HG02642 (cell line): ENCODE measurements around the gene LARP7.
"Not testable (repeated sequence)": the region's sequence is repeated elsewhere in the genome, so short reads cannot be mapped to it uniquely, and the experiment has no call there.

Experiments used
- ATAC-seq: cut with Tn5 transposase; IDR thresholded peaks from one replicate; pipeline ENCODE4 v1.9.1; 2021; ENCODE audit warnings: mild to moderate bottlenecking; ENCODE audit not compliant: unreplicated experiment, poor library complexity

The LARP7 gene

DNA sequence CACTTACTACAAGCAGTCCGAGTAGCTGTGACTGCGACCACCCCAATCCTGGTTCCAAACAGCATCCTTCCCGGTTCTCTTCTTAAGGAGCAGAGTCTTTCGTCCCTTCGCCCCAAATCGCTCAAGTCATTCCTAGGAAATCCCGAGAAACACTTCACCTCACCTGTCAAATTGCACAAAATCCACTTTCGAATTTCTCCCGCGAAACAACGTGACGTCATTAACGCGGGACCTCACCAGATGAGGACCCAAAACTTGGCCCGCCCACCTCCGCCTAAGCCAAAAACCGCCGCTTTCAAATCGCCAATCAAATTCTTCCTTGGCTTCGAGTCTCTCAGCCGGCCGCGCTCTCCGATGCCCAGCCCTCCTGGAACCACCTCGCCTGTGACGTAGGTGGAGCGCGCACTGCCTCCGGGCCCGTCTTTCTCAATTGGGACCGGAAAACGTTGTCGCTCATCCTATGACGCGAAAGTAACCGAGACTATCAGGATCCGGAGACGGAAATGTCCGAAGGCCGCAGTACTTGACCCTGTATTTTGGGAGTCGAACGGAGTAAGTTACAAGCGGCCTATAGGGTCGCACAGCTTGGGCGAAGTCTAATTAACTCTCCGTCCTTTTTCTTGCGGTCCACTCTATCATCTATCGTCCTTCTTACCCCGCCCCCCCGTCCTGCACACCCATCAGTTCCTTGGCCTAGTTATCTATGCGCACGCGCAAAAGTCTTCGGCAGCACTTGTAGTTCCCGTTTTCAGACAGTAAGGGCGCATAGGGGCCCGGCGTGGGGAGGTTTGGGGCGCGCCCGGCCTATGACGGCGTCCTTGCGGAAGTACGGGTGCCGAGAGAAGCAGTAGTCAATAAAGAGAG, at the start of gene LARP7, which contains the start of gene ZGRF1:
LARP7 (plus strand) TSS at position 456 of the 864 bp plus-strand sequence. CDS start 7,527 bp downstream, outside the sequence.
ZGRF1 (minus strand) TSS at position 222 of the 864 bp plus-strand sequence. CDS start 3,733 bp downstream, outside the sequence.
- ATAC-seq, result peak; percentile 93

DNA sequence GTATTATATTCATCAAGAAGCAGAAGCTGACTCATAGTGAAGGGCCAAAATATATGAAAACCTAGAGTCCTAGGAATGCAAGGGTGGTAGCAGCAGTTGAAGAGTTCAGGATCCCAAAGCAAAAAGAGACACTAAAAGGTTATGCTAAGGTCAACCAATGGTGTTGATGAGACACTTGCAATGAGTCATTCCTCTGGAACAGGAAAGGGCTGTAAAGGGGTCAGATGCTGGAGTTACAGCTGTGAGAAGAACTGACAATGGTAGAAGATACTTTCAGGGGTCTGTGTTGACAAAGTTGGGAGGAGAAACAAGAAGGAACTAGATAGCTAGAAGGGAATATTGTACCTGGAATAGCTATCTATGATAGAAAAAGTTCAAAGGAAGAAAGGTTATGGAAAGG, 47.7 kb upstream of the LARP7 start:
- ATAC-seq, result no peak

DNA sequence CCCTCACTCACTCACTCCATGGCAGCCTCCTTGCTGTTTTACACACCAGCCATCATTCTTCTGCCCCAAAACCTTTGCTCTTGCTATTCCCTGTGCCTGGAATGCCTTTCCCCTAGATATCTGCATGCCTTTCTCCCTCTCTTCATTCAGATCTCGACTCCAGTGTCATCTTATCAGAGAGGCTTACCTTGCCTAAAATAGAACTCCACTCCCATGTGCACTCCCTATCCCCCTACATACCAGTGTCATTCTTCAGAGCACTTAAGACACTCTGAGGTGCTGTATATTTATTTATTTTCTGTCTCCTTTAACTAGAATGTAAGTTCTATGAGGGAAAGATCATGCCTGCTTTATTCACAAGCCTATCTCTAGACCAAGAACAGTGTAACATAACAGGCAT, 45.4 kb upstream of the LARP7 start:
- ATAC-seq, result no peak

DNA sequence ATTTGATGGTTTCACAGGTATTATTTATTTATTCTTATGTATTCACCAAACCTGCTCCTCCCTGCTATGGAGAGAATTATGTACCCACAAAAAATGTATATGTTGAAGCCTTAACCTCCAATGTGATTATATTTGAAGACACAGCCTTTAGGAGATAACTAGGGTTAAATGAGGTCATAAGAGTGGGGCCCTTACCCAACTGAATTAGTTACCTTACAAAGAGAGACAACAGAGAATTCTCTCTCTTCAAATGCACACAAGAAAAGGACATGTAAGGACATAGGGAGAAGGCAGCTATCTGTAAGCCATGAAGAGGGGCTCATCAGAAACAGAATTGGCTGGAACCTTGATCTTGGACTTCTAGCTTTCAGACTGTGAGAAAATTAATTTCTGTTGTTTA, 44.2 kb upstream of the LARP7 start:
- no peak for ATAC-seq

DNA sequence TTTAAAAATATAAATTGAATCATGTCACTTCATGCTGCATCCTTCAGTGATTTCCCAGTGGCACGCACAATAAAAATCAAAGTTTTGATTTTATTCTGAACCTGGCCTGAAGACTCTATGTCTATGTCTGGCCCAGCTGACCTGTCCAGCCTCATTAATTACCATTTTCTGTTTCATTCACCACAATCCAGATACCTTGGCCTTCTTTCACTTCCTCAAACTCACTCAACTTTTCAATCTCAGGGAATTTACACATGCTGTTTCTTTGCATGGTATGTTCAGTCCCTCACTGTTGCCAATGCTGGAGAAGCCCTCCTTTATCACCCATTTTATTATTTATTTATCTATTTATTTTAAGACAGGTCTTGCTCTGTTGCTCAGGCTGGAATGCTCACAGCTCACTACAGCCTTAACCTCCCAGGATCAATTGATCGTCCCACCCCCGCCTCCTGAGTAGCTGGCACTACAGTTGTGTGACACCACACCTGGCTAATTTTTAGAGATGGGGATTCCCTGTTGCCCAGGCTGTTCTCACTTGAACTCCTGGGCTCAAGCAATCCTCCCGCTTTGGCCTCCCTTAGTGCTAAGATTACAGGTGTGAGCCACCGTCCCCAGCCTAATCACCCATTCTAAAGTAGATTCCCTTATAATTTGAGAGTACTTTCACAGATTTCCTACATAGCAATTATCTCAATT, 43.4 kb upstream of the LARP7 start:
- peak; percentile 70 for ATAC-seq

DNA sequence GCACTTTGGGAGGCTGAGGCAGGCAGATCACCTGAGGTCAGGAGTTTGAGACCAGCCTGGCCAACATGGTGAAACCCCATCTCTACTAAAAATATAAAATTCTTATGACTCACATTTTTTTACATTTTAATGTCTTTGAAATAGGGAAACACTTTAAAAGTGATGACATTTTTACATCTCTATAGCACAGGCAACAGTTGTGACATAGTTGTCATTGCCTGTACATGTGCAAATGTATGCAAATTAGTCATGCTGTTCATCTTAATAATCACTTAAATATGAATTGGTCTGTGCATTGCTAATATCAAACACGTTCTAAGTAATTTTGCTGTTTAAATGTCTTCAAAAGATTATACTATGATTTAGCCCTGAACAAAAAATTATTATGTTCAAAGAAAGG, 42.0 kb upstream of the LARP7 start:
- ATAC-seq, result no peak

DNA sequence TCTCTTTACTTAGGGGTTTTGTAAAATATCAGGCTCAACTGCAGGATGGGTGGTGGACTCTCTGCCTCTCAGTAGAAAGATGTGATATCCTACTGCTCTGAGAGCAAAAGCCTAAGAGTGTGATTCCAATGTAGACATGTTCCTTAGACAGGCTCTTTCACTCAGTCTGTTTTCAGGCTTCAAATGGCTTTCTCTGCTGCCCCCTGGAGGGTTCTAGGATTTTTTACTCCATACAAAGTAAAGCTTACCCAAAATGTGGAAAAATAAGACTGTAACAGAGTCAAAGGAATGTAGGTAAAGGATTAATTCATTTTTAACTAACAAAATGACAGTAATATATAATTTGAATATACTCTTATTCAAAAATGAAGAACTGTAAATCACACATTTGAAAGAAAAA, 32.4 kb upstream of the LARP7 start:
- peak; percentile 71 for ATAC-seq

DNA sequence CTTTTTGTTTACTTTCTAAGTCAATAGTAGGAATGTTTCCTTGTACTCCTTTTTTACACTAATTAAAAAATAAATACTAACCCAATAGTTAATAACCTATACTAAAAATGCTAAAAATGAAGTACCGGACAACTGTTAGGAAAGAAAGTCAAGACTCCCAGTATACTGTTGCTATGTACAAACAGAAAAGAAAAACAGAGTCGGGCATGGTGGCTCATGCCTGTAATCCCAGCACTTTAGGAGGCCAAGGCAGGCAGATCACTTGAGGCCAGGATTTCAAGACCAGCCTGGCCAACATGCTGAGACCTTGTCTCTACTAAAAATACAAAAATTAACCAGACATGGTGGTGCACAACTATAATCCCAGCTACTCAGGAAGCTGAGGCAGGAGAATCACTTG, 24.1 kb upstream of the LARP7 start:
- not testable (repeated sequence) for ATAC-seq

DNA sequence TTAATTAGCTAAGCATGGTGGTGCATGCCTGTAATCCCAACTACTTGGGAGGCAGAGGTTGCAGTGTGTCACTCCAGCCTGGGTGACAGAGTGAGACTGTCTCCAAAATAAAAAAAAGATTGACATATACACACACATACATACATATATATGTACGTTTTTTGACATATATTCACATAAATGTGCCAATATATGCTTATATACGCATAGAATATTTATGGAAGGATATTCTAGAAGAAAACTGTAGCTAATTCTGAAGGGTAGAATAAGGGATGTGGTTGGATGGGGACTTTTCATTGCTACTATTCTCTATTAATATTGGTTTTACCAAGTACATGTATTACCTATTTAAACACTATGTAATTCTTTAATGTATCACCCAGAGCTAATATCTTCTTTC, 20.0 kb upstream of the LARP7 start:
- no peak for ATAC-seq

DNA sequence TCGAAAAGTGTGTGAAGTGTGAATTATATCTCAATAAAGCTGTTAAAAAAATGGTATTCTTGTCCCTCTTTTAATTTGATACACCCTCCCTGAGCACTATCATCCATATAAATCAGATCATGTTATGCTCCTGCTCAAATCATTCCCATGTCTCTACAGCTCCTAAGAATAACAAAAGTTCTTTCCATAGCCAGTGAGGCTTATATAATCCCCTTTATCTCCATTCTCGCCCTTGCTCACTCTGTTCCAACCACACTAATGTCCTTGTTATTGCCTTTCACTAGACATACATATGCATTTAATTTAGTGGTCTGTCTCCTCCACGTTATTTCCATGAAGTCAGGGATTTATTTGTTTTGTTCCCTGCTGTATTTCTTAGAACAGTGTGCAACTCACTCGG, 10.7 kb upstream of the LARP7 start:
- ATAC-seq, result no peak

DNA sequence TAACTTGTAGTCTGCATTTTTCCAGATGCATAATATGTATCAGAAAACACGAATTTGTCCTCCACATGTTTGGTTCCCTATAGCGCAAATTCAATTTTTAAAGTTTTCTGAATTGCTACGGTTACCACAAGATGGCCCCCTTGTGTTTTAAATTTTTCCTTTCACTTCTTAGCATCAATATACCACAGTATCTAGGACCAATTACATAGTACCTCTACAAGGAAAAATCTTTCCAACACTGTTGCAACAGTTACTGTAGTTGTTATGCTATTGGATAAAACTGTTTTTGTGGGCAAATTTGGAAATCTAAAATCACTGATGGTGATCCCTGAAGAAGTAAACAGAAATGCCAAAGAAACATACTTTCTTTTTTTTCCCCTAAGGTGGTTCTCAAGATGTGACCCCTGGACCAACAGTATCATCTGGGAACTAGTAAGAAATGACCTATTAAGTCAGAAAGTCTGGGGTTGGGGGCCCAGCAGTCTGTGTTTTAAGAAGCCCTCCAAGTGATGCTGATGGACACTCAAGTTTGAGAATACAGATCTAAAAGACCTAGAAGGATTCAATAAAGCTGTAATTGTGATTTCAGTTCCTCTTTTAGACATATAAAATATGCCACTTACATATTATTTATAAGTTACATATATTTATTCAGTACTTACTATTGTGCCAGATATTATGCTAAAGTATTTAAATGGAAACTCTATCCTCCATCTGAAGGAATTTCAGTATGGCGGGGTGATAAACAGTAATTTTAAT, 3.3 kb upstream of the LARP7 start:
- no peak for ATAC-seq

DNA sequence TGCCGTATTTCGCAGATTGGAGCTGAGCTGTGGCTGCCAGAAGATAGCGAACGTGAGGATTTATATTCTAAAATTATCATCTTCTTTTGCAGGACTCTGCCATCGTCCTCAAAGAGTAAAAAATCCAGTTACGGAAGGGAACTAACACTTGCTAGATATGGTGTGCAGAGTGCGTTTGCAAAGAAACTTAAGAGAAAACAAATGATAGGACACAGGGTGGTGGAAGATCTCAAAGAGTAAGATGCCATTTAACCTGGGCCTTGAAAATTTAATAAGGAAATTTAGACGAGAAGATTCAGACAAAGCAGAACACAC, 566 bp downstream of the LARP7 start:
- no peak for ATAC-seq

DNA sequence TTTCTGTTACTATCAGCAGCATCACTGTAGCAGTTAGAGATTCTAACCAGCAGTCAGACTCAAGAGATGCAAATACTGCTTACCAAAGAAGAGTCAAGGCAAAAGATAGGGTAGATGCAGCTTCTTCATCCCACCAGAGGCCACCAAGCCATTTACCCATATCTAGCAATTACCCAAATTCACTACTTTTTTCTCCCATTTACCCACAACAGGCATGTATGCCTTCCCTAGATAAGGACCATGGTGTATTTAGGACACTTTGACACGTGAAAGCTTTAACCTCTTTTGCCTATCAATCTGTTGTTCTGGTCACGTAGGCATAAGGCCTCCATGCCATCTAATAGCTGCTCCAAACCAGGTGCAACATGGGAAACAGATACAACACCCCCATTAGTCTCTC, 5.6 kb downstream of the LARP7 start:
- no peak for ATAC-seq

DNA sequence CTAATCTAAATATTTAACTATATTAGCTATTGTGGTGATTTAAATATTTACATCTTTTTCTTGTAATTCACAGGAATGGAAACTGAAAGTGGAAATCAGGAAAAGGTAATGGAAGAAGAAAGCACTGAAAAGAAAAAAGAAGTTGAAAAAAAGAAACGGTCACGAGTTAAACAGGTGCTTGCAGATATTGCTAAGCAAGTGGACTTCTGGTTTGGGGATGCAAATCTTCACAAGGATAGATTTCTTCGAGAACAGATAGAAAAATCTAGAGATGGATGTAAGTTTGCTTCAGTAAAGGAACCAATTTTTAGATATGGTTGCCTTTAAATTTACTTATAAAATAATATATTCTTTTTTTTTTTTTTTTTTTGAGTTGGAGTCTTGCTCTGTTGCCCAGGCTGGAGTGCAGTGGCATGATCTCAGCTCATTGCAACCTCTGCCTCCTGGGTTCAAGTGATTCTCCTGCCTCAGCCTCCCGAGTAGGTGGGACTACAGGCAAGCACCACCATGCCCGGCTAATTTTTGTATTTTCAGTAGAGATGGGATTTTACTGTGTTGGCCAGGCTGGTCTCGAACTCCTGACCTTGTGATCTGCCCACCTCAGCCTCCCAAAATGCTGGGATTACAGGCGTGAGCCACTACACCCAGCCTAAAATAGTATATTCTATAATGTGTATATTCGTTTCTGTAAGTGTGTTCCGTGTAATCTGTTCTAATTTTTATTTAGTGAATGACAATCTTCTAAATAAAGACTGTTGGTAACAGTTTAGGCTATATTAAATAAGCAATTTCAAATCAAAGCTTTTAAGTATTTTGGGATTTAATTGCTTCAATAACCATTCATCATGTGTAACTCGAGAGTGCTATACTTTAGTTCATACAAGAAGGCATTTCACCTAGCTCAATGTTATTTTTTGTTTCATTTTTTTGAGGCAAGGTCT, 7.9 kb downstream of the LARP7 start:
- ATAC-seq, result not testable (repeated sequence)

DNA sequence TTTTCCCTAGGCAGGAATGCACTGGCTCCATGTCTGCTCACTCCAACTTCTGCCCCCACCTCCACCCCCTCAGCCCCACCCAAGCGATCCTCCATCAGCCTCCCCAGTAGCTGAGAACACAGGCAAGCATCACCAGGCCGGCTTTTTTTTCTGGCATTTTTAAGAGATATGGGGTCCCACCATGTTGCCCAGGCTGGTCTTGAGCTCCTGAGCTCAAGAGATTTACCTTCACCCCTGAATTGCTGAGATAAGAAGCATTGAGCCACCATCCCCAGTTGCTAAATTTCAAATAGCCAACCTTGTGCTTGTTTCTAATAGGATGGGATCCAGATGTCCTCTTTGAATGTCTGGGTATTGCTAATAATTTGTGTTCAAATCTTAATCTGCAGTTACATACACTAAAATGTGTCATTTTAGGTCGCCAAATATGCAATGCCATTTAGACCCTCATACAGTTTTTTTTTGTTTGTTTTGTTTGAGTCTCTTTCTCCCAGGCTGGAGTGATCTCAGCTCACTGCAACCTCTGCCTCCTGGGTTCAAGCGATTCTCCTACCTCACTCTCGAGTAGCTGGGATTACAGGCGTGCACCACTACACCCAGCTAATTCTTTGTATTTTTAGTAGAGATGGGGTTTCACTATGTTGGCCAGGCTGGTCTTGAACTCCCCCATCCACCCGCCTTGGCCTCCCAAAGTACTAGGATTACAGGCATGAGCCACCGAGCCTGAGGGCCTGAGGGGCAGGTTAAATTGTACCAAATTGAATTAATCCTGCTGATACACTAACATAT, 8.8 kb downstream of the LARP7 start:
- ATAC-seq, result no peak

DNA sequence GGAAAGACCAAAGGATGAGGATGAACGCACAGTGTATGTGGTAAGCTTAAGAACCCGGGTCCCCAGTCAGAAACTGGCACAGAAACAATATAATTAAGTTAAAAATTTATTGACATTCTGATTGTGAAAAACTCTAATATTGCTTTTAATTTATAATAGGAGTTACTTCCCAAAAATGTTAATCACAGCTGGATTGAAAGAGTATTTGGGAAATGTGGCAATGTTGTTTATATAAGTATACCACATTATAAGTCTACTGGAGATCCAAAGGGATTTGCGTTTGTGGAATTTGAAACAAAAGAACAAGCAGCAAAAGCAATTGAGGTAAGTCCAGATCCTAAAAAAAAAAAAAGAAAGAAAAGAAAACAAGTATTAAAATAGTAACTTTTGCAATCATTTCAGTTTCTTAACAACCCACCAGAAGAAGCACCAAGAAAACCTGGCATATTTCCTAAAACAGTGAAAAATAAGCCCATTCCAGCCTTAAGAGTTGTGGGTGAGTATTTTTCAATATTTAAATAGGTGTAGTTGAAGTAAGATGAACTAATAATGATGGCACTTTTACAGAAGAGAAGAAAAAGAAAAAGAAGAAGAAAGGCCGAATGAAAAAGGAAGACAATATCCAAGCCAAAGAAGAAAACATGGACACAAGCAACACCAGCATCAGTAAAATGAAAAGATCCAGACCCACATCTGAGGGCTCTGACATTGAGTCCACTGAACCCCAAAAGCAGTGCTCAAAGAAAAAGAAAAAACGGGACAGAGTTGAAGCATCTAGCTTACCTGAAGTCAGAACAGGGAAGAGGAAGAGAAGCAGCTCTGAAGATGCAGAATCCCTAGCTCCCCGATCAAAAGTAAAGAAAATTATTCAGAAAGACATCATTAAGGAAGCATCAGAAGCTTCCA, 9.9 kb downstream of the LARP7 start:
- no peak for ATAC-seq

DNA sequence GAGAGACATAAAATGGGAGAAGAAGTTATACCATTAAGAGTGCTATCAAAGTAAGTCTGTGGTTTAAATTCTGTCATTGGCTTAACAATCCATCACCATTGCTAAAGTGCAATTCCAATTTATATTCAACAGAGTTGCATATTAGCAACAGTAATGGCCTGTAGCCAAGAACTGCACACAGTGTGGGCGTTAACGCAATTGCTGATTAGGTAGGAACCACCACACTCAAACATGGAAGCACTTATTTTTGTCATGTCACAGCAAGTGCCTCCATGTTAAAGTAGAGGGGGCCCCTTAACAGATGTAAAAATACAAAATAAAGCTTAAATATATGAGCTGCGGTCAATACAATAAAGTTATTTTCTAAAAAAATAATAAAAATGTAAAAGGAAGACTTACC, 10.8 kb downstream of the LARP7 start:
- ATAC-seq, result no peak
